GM23248 (cell line): Measurements from ENCODE around the gene TBC1D13. TPM values are rescaled to one million over a fixed set of nuclear protein-coding genes. Genes with fewer than 3 reads are reported as not detected.

Experiments used
- DNase-seq: peaks from one replicate; pipeline ENCODE4 v3.0.0-alpha.2; 2015
- H2AFZ ChIP-seq: fragments of 200-600 bp; sonication (generic); 2 replicates; pipeline ENCODE4 v1.6.1; 2016; ENCODE audit warnings: antibody characterized with exemption
- H3F3A ChIP-seq: fragments of 200-600 bp; sonication (generic); 2 replicates; pipeline ENCODE4 v1.6.1; 2016; ENCODE audit warnings: mild to moderate bottlenecking, antibody characterized with exemption, mixed run types; ENCODE audit not compliant: insufficient read depth
- H3K27ac ChIP-seq: fragments of 200-600 bp; sonication (generic); 2 replicates; pipeline ENCODE4 v1.5.1; 2016; ENCODE audit warnings: mild to moderate bottlenecking
- H3K27me3 ChIP-seq: fragments of 200-600 bp; sonication (generic); replicated peaks from 2 replicates; pipeline ENCODE4 v1.6.1; 2016; ENCODE audit warnings: mild to moderate bottlenecking; ENCODE audit not compliant: insufficient read depth
- H3K36me3 ChIP-seq: fragments of 200-600 bp; sonication (generic); 2 replicates; pipeline ENCODE4 v1.6.1; 2016; ENCODE audit warnings: low read depth, mild to moderate bottlenecking
- H3K4me1 ChIP-seq: fragments of 200-600 bp; sonication (generic); 2 replicates; pipeline ENCODE4 v1.6.1; 2016; ENCODE audit warnings: mild to moderate bottlenecking; ENCODE audit not compliant: insufficient read depth
- H3K4me2 ChIP-seq: fragments of 200-600 bp; sonication (generic); one replicate; pipeline ENCODE4 v1.6.1; 2016; ENCODE audit warnings: mild to moderate bottlenecking; ENCODE audit not compliant: unreplicated experiment
- H3K4me3 ChIP-seq: fragments of 200-600 bp; sonication (generic); 2 replicates; pipeline ENCODE4 v1.5.1; 2016; ENCODE audit warnings: mild to moderate bottlenecking
- H3K79me2 ChIP-seq: fragments of 200-600 bp; sonication (generic); 2 replicates; pipeline ENCODE4 v1.6.1; 2016; ENCODE audit warnings: mild to moderate bottlenecking; ENCODE audit not compliant: insufficient read depth
- H3K9ac ChIP-seq: fragments of 200-600 bp; sonication (generic); 2 replicates; pipeline ENCODE4 v1.6.1; 2016; ENCODE audit warnings: mild to moderate bottlenecking
- H3K9me2 ChIP-seq: fragments of 200-600 bp; sonication (generic); 2 replicates; pipeline ENCODE4 v1.6.1; 2016; ENCODE audit warnings: mixed run types, mild to moderate bottlenecking, moderate library complexity; ENCODE audit not compliant: insufficient read depth
- H3K9me3 ChIP-seq: fragments of 200-600 bp; sonication (generic); one replicate; pipeline ENCODE4 v1.6.1; 2017; ENCODE audit warnings: low read depth
- H4K20me1 ChIP-seq: fragments of 200-600 bp; sonication (generic); 2 replicates; pipeline ENCODE4 v1.6.0; 2016; ENCODE audit not compliant: insufficient read depth
- EZH2 ChIP-seq: fragments of 200-600 bp; sonication (generic); IDR thresholded peaks from 2 replicates; pipeline ENCODE4 v1.6.1; 2018; ENCODE audit warnings: antibody characterized with exemption, mild to moderate bottlenecking; ENCODE audit not compliant: insufficient read depth, poor library complexity, severe bottlenecking
- EZH2phosphoT487 ChIP-seq: fragments of 200-600 bp; sonication (generic); IDR thresholded peaks from 2 replicates; pipeline ENCODE4 v1.6.1; 2018; ENCODE audit warnings: antibody characterized with exemption, moderate library complexity, mild to moderate bottlenecking, low read depth; ENCODE audit not compliant: insufficient read depth
- WGBS, 2 experiments: methylation state at CpG; one replicate each; pipeline ENCODE4 v1.1.6; 2015 to 2017; ENCODE audit warnings: low lambda C conversion rate in 2 of 2, low coverage in 1 of 2; ENCODE audit errors: missing lambda C conversion rate in 2 of 2; 5-methylcytosine and 5-hydroxymethylcytosine counted together
- in situ Hi-C: fragments of 300-500 bp; cut with MboI; formaldehyde crosslinking; loops from 2 replicates; pipeline ENCODE4 v1.15.0; 2020
- polyA plus RNA-seq: library from polyadenylated mRNA; unstranded; fragments of >200 nt; fragmentation: Nextera tagmentation; extraction: Ambion mirVana; gene quantifications from 2 replicates; pipeline ENCODE4 v1.2.1, GENCODE V29; 2016
- total RNA-seq: library from RNA; depleted of rRNA; stranded (reverse); fragments of >200 nt; shearing (Covaris generic); gene quantifications from 2 replicates; pipeline ENCODE4 v1.2.3, GENCODE V29; 2014

The TBC1D13 gene
- total and polyA plus RNA-seq, 2 experiments from 2014 or later, result 17.3 to 25.3 TPM

GRCh38 chr9:128798896-128799295, 11.8 kb downstream of the TBC1D13 start:
- in situ Hi-C loops, result no loop called here
- Histone ChIP-seq H3K27ac (no peak overlapping the region), H3K27me3 (no peaks in the 10 kb centered on the region), H3K4me2 (no peak overlapping the region), H3K9me3 (no peaks in the 10 kb centered on the region), H3K9me2 (no peaks in the 10 kb centered on the region), H3K4me1 (no peaks in the 10 kb centered on the region), H3F3A (no peaks in the 10 kb centered on the region), H2AFZ (no peak overlapping the region), H3K4me3 (no peak overlapping the region), H3K79me2 (0 out of 2 replicates have a peak, but pooled peaks cover 5% of the 10 kb centered on the region), H3K36me3 (no peaks in the 10 kb centered on the region; the same call in 1 of the 2 replicates), H3K9ac (no peak overlapping the region), H4K20me1 (no peaks in the 10 kb centered on the region)
- 94 to 96% methylated on average over 7 to 8 of the region's 8 CpGs for WGBS, 2 experiments
- DNase-seq, result no peak
- no peak for TF ChIP-seq EZH2phosphoT487
- TF ChIP-seq EZH2, result no peak

DNA sequence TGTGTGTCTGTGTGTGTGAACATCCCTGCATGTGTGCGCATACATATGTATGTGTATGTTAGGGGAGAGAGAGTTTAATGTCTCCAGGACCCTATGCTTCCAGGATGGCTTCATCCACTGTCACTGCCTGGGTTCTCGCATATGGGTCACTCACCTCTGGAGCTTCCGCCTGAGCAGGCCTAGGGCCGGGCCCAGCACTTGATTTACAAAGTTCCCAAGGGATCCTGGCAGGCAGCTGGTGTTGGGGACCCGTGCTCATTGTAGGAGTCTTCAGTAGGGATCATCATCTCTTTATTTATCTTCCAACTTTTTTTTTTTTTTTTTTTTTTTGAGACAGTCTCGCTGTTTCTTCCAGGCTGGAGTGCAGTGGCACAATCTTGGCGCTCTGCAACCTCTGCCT, 13.0 kb downstream of the TBC1D13 start:
- H3K9ac ChIP-seq, result no peak overlapping the region
- no peaks in the 10 kb centered on the region; the same call in 1 of the 2 replicates for H3K36me3 ChIP-seq

GRCh38 chr9:128802482-128802881, 15.4 kb downstream of the TBC1D13 start:
- WGBS, 2 experiments, result 94 to 96% methylated on average over 4 of the region's 4 CpGs
- peaks cover 4% of the 10 kb centered on the region; the same call in 1 of the 2 replicates for H3K36me3 ChIP-seq
- no peaks in the 10 kb centered on the region for H3F3A ChIP-seq
- no peak overlapping the region for H3K4me3 ChIP-seq
- in situ Hi-C loops, result no loop called here
- no peaks in the 10 kb centered on the region for H3K79me2 ChIP-seq
- no peak overlapping the region for H2AFZ ChIP-seq
- no peak overlapping the region for H3K9ac ChIP-seq
- H3K27ac ChIP-seq, result no peak overlapping the region
- H3K27me3 ChIP-seq, result no peaks in the 10 kb centered on the region
- H3K9me2 ChIP-seq, result no peaks in the 10 kb centered on the region
- no peak for DNase-seq
- H4K20me1 ChIP-seq, result no peaks in the 10 kb centered on the region
- H3K4me1 ChIP-seq, result no peaks in the 10 kb centered on the region
- H3K4me2 ChIP-seq, result no peak overlapping the region
- H3K9me3 ChIP-seq, result no peaks in the 10 kb centered on the region
- TF ChIP-seq EZH2phosphoT487 (no peak), EZH2 (no peak)

More for the DNA sequence above, 13.0 kb downstream of the TBC1D13 start:
- TF ChIP-seq EZH2 (no peak), EZH2phosphoT487 (no peak)
- Histone ChIP-seq H3K9me2 (no peaks in the 10 kb centered on the region), H3K9me3 (no peaks in the 10 kb centered on the region), H3K4me2 (no peak overlapping the region), H3F3A (no peaks in the 10 kb centered on the region), H4K20me1 (no peaks in the 10 kb centered on the region), H3K79me2 (0 out of 2 replicates have a peak, but pooled peaks cover 5% of the 10 kb centered on the region), H2AFZ (no peak overlapping the region), H3K4me3 (no peak overlapping the region), H3K27me3 (no peaks in the 10 kb centered on the region), H3K4me1 (no peaks in the 10 kb centered on the region), H3K27ac (no peak overlapping the region)
- no peak for DNase-seq
- in situ Hi-C loops, result no loop called here
- WGBS, 2 experiments, result 88 to 93% methylated on average over 7 of the region's 7 CpGs

DNA sequence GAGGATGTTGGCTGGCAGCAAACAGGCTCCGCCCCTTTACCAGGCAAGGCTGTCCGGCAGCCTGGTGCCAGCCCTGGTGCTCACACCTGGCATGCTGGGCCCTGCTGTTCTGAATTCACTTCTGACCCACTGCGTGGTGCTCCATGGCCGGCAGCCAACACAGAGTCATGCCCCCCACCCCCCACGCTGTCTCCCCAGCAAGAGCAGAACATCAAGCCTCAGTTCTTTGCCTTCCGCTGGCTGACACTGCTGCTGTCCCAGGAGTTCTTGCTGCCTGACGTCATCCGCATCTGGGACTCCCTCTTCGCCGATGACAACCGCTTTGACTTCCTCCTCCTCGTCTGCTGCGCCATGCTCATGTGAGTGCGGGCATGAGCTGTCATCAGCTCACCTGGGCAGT, 18.6 kb downstream of the TBC1D13 start:
- in situ Hi-C loops, result no loop called here
- Histone ChIP-seq H2AFZ (no peak overlapping the region), H4K20me1 (no peaks in the 10 kb centered on the region), H3K9ac (no peak overlapping the region), H3K4me2 (no peak overlapping the region), H3K9me2 (no peaks in the 10 kb centered on the region), H3K27ac (no peak overlapping the region), H3F3A (no peaks in the 10 kb centered on the region), H3K27me3 (no peaks in the 10 kb centered on the region), H3K36me3 (peaks cover 4% of the 10 kb centered on the region; the same call in 1 of the 2 replicates), H3K9me3 (no peaks in the 10 kb centered on the region), H3K4me1 (no peaks in the 10 kb centered on the region), H3K4me3 (no peak overlapping the region), H3K79me2 (no peaks in the 10 kb centered on the region)
- no peak for TF ChIP-seq EZH2
- no peak for TF ChIP-seq EZH2phosphoT487
- WGBS, 2 experiments, result 88 to 93% methylated on average over 14 of the region's 14 CpGs
- no peak for DNase-seq

DNA sequence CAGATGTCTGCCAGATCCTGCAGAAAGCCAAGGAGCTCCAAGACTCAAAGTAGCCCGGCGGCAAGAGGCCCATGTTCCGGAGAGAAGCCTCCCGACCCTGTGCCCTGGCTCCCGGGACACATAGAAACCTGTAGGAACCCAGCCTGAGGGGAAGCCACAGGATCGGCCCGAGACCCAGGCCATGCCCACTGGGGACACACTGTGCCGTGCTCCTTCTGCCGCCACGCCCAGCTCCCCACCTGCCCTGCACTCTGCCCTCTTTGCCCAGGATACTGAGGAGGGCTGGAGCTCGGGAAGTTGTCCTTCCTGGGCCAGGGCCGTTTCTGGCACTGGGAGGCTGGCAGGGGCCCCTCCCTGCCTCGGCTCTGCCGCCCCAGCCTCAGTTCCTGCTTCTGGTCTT, 20.8 kb downstream of the TBC1D13 start:
- Histone ChIP-seq H3K27me3 (no peaks in the 10 kb centered on the region), H3F3A (no peaks in the 10 kb centered on the region), H3K9me3 (no peaks in the 10 kb centered on the region), H3K4me1 (no peaks in the 10 kb centered on the region), H2AFZ (no peak overlapping the region), H3K9ac (no peak overlapping the region), H3K4me3 (no peak overlapping the region), H3K36me3 (peaks cover 4% of the 10 kb centered on the region; the same call in 1 of the 2 replicates), H3K27ac (no peak overlapping the region), H4K20me1 (no peaks in the 10 kb centered on the region), H3K9me2 (no peaks in the 10 kb centered on the region), H3K79me2 (no peaks in the 10 kb centered on the region), H3K4me2 (no peak overlapping the region)
- DNase-seq, result no peak
- WGBS, 2 experiments, result 85 to 87% methylated on average over 13 of the region's 14 CpGs
- TF ChIP-seq EZH2 (no peak), EZH2phosphoT487 (no peak)
- in situ Hi-C loops, result no loop called here
